SK-N-SH treated with all-trans-retinoic acid at 6 μM for 48 hours (cell line): Measurements from ENCODE around the gene F11R.

Source experiments
- ATAC-seq: fragments of 200-7000 bp; cut with Tn5 transposase; 3 replicates; pipeline ENCODE4 v1.9.1; 2020; ENCODE audit warnings: mild to moderate bottlenecking, moderate library complexity
- ARNTL ChIP-seq: fragments of 450-650 bp; formaldehyde crosslinking; IDR thresholded peaks from 2 replicates; pipeline ENCODE4 v1.5.0; 2020; ENCODE audit warnings: low read depth, mild to moderate bottlenecking, moderate library complexity, borderline replicate concordance
- BACH2 ChIP-seq: fragments of 250-450 bp; sonication (Bioruptor Pico); IDR thresholded peaks from 2 replicates; pipeline ENCODE4 v1.9.0; 2021; ENCODE audit warnings: mild to moderate bottlenecking, borderline replicate concordance
- CSDC2 ChIP-seq: fragments of 250-450 bp; sonication (Bioruptor Pico); IDR thresholded peaks from 2 replicates; pipeline ENCODE4 v1.5.0; 2020; ENCODE audit warnings: mild to moderate bottlenecking, moderate library complexity
- ESRRG ChIP-seq: fragments of 250-450 bp; sonication (Bioruptor Pico); IDR thresholded peaks from 2 replicates; pipeline ENCODE4 v1.6.1; 2021; ENCODE audit warnings: mild to moderate bottlenecking
- GLIS3 ChIP-seq: fragments of 250-450 bp; sonication (Bioruptor Pico); IDR thresholded peaks from 2 replicates; pipeline ENCODE4 v1.5.0; 2020; ENCODE audit warnings: mild to moderate bottlenecking, moderate library complexity
- ISL1 ChIP-seq: fragments of 250-450 bp; sonication (Bioruptor Pico); IDR thresholded peaks from 2 replicates; pipeline ENCODE4 v2.1.2; 2022; ENCODE audit warnings: mild to moderate bottlenecking, moderate library complexity
- OSR1 ChIP-seq: fragments of 250-450 bp; sonication (Bioruptor Pico); IDR thresholded peaks from 2 replicates; pipeline ENCODE4 v1.8.0; 2022; ENCODE audit warnings: moderate library complexity, mild to moderate bottlenecking, inconsistent platforms
- PPARA ChIP-seq: fragments of 250-450 bp; sonication (Bioruptor Pico); IDR thresholded peaks from 2 replicates; pipeline ENCODE4 v1.5.0; 2020; ENCODE audit warnings: mild to moderate bottlenecking, borderline replicate concordance
- RARB ChIP-seq: fragments of 250-450 bp; sonication (Bioruptor Pico); IDR thresholded peaks from 2 replicates; pipeline ENCODE4 v1.8.0; 2021; ENCODE audit warnings: mild to moderate bottlenecking, moderate library complexity
- SNAI2 ChIP-seq: fragments of 250-450 bp; sonication (Bioruptor Pico); IDR thresholded peaks from 2 replicates; pipeline ENCODE4 v1.5.0; 2020; ENCODE audit warnings: mild to moderate bottlenecking, moderate library complexity
- TCF4 ChIP-seq: fragments of 250-450 bp; sonication (Bioruptor Pico); IDR thresholded peaks from 2 replicates; pipeline ENCODE4 v1.8.0; 2021; ENCODE audit warnings: mild to moderate bottlenecking, moderate library complexity, borderline replicate concordance
- TOX ChIP-seq: fragments of 250-450 bp; sonication (Bioruptor Pico); IDR thresholded peaks from 2 replicates; pipeline ENCODE4 v1.8.0; 2021; ENCODE audit warnings: mild to moderate bottlenecking, moderate library complexity, borderline replicate concordance
- ZC3H10 ChIP-seq: fragments of 250-450 bp; sonication (Bioruptor Pico); IDR thresholded peaks from 2 replicates; pipeline ENCODE4 v1.5.1; 2021; ENCODE audit warnings: mild to moderate bottlenecking, moderate library complexity
- ZFP3 ChIP-seq: fragments of 250-450 bp; sonication (Bioruptor Pico); IDR thresholded peaks from 2 replicates; pipeline ENCODE4 v1.5.0; 2020; ENCODE audit warnings: mild to moderate bottlenecking, moderate library complexity
- ZFP30 ChIP-seq: fragments of 450-650 bp; formaldehyde crosslinking; IDR thresholded peaks from 2 replicates; pipeline ENCODE4 v1.5.0; 2022; ENCODE audit warnings: mild to moderate bottlenecking, moderate library complexity
- ZNF565 ChIP-seq: fragments of 450-650 bp; formaldehyde crosslinking; conservative IDR thresholded peaks from 2 replicates; pipeline ENCODE4 v1.5.0; 2020; ENCODE audit warnings: low read depth, mild to moderate bottlenecking, moderate library complexity
- ZNF70 ChIP-seq: fragments of 450-650 bp; formaldehyde crosslinking; IDR thresholded peaks from 2 replicates; pipeline ENCODE4 v1.5.0; 2020; ENCODE audit warnings: mild to moderate bottlenecking, moderate library complexity
- ZNF8 ChIP-seq: fragments of 450-650 bp; formaldehyde crosslinking; IDR thresholded peaks from 2 replicates; pipeline ENCODE4 v1.5.0; 2020; ENCODE audit warnings: mild to moderate bottlenecking, moderate library complexity
- TF ChIP-seq, protein P1 (sequence below): fragments of 250-450 bp; sonication (Bioruptor Pico); IDR thresholded peaks from 2 replicates; pipeline ENCODE4 v1.5.1; 2020; ENCODE audit warnings: low read depth, mild to moderate bottlenecking, moderate library complexity
- TF ChIP-seq, protein P2 (sequence below): fragments of 250-450 bp; sonication (Bioruptor Pico); IDR thresholded peaks from 2 replicates; pipeline ENCODE4 v1.5.1; 2021; ENCODE audit warnings: mild to moderate bottlenecking, moderate library complexity
- TF ChIP-seq, protein P3 (sequence below): fragments of 250-450 bp; sonication (Bioruptor Pico); IDR thresholded peaks from 2 replicates; pipeline ENCODE4 v1.8.0; 2021; ENCODE audit warnings: low read depth, mild to moderate bottlenecking, moderate library complexity, borderline replicate concordance
- TF ChIP-seq, protein P4 (sequence below): fragments of 250-450 bp; sonication (Bioruptor Pico); IDR thresholded peaks from 2 replicates; pipeline ENCODE4 v1.5.0; 2020; ENCODE audit warnings: mild to moderate bottlenecking, moderate library complexity
- TF ChIP-seq, protein P5 (sequence below): fragments of 250-450 bp; sonication (Bioruptor Pico); IDR thresholded peaks from 2 replicates; pipeline ENCODE4 v1.8.0; 2020; ENCODE audit warnings: mild to moderate bottlenecking, moderate library complexity, borderline replicate concordance

Gene F11R

DNA sequence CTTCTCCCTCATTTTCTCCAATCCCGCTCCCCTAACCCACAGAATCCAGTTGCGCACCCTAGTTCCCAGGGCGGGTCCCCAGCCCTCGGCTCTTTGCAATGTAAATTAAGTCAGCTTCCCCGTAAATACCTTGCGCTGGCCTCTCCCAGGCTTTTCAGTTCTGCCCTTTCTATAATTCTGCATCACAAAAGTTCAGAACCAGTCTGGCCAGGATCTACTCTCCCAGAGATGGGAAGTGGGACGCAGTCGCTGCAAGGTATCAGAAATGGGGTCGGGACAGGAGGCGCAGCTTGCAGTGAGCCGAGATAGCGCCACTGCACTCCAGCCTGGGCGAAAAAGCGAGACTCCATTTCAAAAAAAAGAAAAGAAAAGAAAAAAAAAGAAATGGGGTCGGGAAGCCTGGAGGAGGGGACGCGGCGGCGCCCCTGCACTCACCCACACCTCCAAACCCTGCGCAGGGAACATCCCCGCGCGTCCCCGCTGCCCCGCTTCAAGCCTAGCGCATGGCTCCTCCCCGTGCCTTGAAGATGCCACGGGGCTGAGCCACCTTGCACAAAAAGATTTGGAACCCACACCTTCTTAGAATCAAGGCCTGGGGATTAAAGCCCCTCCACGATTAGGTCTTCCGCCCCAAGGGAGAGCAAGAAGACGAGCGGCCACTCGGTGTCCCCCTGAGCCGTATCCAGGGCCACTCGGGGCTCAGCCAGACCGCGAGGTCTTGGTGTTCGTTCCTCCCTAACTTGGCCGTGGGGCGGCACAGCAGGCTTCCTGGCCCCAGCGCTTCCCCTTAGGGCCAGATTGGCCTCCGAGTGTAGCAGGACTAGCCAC is 39.2 kb downstream of the F11R start:
- TF ChIP-seq ZNF70 (CRISPR knock-in tag) (no peak), GLIS3 (no peak), PPARA (no peak), SNAI2 (no peak), ARNTL (CRISPR knock-in tag) (no peak), ISL1 (CRISPR knock-in tag) (no peak), ESRRG (CRISPR knock-in tag) (no peak), CSDC2 (CRISPR knock-in tag) (no peak), OSR1 (CRISPR knock-in tag) (no peak), ZFP30 (CRISPR knock-in tag) (no peak), ZNF8 (CRISPR knock-in tag) (no peak), BACH2 (no peak)
- TF ChIP-seq, protein P1, sequence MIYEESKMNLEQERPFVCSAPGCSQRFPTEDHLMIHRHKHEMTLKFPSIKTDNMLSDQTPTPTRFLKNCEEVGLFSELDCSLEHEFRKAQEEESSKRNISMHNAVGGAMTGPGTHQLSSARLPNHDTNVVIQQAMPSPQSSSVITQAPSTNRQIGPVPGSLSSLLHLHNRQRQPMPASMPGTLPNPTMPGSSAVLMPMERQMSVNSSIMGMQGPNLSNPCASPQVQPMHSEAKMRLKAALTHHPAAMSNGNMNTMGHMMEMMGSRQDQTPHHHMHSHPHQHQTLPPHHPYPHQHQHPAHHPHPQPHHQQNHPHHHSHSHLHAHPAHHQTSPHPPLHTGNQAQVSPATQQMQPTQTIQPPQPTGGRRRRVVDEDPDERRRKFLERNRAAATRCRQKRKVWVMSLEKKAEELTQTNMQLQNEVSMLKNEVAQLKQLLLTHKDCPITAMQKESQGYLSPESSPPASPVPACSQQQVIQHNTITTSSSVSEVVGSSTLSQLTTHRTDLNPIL (CRISPR knock-in tag), result no peak
- TF ChIP-seq, protein P2, sequence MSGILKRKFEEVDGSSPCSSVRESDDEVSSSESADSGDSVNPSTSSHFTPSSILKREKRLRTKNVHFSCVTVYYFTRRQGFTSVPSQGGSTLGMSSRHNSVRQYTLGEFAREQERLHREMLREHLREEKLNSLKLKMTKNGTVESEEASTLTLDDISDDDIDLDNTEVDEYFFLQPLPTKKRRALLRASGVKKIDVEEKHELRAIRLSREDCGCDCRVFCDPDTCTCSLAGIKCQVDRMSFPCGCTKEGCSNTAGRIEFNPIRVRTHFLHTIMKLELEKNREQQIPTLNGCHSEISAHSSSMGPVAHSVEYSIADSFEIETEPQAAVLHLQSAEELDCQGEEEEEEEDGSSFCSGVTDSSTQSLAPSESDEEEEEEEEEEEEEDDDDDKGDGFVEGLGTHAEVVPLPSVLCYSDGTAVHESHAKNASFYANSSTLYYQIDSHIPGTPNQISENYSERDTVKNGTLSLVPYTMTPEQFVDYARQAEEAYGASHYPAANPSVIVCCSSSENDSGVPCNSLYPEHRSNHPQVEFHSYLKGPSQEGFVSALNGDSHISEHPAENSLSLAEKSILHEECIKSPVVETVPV (CRISPR knock-in tag), result no peak
- TF ChIP-seq, protein P3, sequence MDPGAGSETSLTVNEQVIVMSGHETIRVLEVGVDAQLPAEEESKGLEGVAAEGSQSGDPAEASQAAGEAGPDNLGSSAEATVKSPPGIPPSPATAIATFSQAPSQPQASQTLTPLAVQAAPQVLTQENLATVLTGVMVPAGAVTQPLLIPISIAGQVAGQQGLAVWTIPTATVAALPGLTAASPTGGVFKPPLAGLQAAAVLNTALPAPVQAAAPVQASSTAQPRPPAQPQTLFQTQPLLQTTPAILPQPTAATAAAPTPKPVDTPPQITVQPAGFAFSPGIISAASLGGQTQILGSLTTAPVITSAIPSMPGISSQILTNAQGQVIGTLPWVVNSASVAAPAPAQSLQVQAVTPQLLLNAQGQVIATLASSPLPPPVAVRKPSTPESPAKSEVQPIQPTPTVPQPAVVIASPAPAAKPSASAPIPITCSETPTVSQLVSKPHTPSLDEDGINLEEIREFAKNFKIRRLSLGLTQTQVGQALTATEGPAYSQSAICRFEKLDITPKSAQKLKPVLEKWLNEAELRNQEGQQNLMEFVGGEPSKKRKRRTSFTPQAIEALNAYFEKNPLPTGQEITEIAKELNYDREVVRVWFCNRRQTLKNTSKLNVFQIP (CRISPR knock-in tag), result no peak
- TF ChIP-seq, protein P4, sequence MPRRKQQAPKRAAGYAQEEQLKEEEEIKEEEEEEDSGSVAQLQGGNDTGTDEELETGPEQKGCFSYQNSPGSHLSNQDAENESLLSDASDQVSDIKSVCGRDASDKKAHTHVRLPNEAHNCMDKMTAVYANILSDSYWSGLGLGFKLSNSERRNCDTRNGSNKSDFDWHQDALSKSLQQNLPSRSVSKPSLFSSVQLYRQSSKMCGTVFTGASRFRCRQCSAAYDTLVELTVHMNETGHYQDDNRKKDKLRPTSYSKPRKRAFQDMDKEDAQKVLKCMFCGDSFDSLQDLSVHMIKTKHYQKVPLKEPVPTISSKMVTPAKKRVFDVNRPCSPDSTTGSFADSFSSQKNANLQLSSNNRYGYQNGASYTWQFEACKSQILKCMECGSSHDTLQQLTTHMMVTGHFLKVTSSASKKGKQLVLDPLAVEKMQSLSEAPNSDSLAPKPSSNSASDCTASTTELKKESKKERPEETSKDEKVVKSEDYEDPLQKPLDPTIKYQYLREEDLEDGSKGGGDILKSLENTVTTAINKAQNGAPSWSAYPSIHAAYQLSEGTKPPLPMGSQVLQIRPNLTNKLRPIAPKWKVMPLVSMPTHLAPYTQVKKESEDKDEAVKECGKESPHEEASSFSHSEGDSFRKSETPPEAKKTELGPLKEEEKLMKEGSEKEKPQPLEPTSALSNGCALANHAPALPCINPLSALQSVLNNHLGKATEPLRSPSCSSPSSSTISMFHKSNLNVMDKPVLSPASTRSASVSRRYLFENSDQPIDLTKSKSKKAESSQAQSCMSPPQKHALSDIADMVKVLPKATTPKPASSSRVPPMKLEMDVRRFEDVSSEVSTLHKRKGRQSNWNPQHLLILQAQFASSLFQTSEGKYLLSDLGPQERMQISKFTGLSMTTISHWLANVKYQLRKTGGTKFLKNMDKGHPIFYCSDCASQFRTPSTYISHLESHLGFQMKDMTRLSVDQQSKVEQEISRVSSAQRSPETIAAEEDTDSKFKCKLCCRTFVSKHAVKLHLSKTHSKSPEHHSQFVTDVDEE, result no peak
- TF ChIP-seq, protein P5, sequence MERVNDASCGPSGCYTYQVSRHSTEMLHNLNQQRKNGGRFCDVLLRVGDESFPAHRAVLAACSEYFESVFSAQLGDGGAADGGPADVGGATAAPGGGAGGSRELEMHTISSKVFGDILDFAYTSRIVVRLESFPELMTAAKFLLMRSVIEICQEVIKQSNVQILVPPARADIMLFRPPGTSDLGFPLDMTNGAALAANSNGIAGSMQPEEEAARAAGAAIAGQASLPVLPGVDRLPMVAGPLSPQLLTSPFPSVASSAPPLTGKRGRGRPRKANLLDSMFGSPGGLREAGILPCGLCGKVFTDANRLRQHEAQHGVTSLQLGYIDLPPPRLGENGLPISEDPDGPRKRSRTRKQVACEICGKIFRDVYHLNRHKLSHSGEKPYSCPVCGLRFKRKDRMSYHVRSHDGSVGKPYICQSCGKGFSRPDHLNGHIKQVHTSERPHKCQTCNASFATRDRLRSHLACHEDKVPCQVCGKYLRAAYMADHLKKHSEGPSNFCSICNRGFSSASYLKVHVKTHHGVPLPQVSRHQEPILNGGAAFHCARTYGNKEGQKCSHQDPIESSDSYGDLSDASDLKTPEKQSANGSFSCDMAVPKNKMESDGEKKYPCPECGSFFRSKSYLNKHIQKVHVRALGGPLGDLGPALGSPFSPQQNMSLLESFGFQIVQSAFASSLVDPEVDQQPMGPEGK (CRISPR knock-in tag), result no peak
- ATAC-seq, result peak; percentile 79

DNA sequence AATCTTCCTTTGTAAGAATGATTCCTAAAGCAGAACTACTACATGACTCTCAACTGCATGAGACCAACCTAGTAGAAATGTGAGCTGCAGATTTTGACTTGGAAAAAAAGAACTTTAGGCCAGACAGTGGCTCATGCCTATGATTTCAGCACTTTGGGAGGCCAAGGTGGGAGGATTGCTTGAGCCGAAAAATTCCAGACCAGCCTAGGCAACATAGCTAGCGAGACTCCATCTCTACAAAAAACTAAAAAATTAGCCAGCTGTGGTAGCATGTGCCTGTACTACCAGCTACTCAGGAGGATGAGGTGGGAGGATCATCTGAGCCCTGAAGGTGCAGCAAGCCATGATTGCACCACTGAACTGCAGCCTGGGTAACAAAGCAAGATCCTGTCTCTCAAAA is 41.7 kb downstream of the F11R start:
- no peak for ATAC-seq
- no peak for TF ChIP-seq ZC3H10 (CRISPR knock-in tag)
- no peak for TF ChIP-seq TCF4 (CRISPR knock-in tag)
- TF ChIP-seq ISL1 (CRISPR knock-in tag), result no peak
- no peak for TF ChIP-seq ZNF70 (CRISPR knock-in tag)
- no peak for TF ChIP-seq ZFP30 (CRISPR knock-in tag)
- no peak for TF ChIP-seq ARNTL (CRISPR knock-in tag)
- TF ChIP-seq ZFP3 (CRISPR knock-in tag), result no peak
- no peak for TF ChIP-seq RARB (CRISPR knock-in tag)
- no peak for TF ChIP-seq ZNF565 (CRISPR knock-in tag)
- TF ChIP-seq BACH2, result no peak
- TF ChIP-seq PPARA, result no peak
- no peak for TF ChIP-seq CSDC2 (CRISPR knock-in tag)
- TF ChIP-seq, protein P5 (CRISPR knock-in tag), result no peak
- TF ChIP-seq, protein P4, result no peak
- TF ChIP-seq ESRRG (CRISPR knock-in tag), result no peak
- no peak for TF ChIP-seq OSR1 (CRISPR knock-in tag)
- no peak for TF ChIP-seq TOX (CRISPR knock-in tag)
- TF ChIP-seq, protein P1 (CRISPR knock-in tag), result no peak
